Vagina (tissue), 2 donors: ENCODE data around the gene DYNLT1. TPM values are rescaled to one million over a fixed set of nuclear protein-coding genes. Genes with fewer than 3 reads are reported as not detected.
"Not testable (repeated sequence)": the region's sequence is repeated elsewhere in the genome, so short reads cannot be mapped to it uniquely, and the experiment has no call there.

Experiments
- DNase-seq, 2 donors: peaks; one replicate each; pipeline ENCODE4 v3.0.0-alpha.2; 2017; ENCODE audit errors: extremely low spot score in 2 of 2
- H3K27ac ChIP-seq: fragments of 200-600 bp; sonication (generic); one replicate; pipeline ENCODE4 v1.5.1; 2019
- H3K27me3 ChIP-seq: fragments of 200-600 bp; sonication (generic); one replicate; pipeline ENCODE4 v1.5.1; 2019
- H3K36me3 ChIP-seq, 2 donors: fragments of 200-600 bp; sonication (generic); one replicate each; pipeline ENCODE4 v1.5.1; 2017 to 2019
- H3K4me1 ChIP-seq: fragments of 200-600 bp; sonication (generic); one replicate; pipeline ENCODE4 v1.5.1; 2019
- H3K4me3 ChIP-seq, 2 donors: fragments of 200-600 bp; sonication (generic); 1 replicate in 1 of 2; 2 replicates in 1 of 2; pipeline ENCODE4 v1.5.1; 2016 to 2019
- H3K9me3 ChIP-seq: fragments of 200-600 bp; sonication (generic); one replicate; pipeline ENCODE4 v1.5.1; 2019
- CTCF ChIP-seq, 3 experiments: fragments of 450-650 bp in 2 of 3; fragments of 200-600 bp in 1 of 3; sonication (generic) in 1 of 3; IDR thresholded peaks; one replicate each; pipeline ENCODE4 v1.5.1; 2017 to 2019; ENCODE audit warnings: antibody characterized with exemption in 3 of 3, mild to moderate bottlenecking in 2 of 3, moderate library complexity in 2 of 3
- POLR2A ChIP-seq, 2 donors: fragments of 450-650 bp; IDR thresholded peaks; one replicate each; pipeline ENCODE4 v1.6.1; 2017; ENCODE audit warnings: antibody characterized with exemption in 2 of 2, mild to moderate bottlenecking in 2 of 2, moderate library complexity in 2 of 2
- POLR2AphosphoS5 ChIP-seq, 2 donors: sonication (generic); formaldehyde crosslinking; IDR thresholded peaks; one replicate each; pipeline ENCODE4 v1.9.0; 2017; ENCODE audit warnings: antibody characterized with exemption in 2 of 2, mild to moderate bottlenecking in 2 of 2, low read depth in 1 of 2; ENCODE audit not compliant: insufficient read depth in 1 of 2
- intact Hi-C: fragments of 100-400 bp; cut with DNase I; formaldehyde crosslinking; loops from one replicate; pipeline ENCODE4 v1.15.1; 2023
- total RNA-seq: library from RNA; depleted of rRNA; stranded (reverse); fragments of >200 nt; gene quantifications from one replicate; pipeline ENCODE4 v1.2.3, GENCODE V29; 2016

Gene DYNLT1
- total RNA-seq, 1 donor from 2014 or later: 65.8 TPM

GRCh38 chr6:158620963-158621693, 23.4 kb downstream of the DYNLT1 start:
- Histone ChIP-seq H3K9me3 (no peaks in the 10 kb centered on the region), H3K27me3 (no peaks in the 10 kb centered on the region), H3K27ac (no peak overlapping the region), H3K36me3 (peaks cover 0 to 14% of the 10 kb centered on the region in 2 donors), H3K4me1 (no peaks in the 10 kb centered on the region), H3K4me3 (no peak overlapping the region)
- intact Hi-C loops: no loop called here
- DNase-seq: peak in 1 of 2 donors; percentile 96
- TF ChIP-seq CTCF (IDR thresholded peaks at IDR 0.05): no peak
- TF ChIP-seq POLR2AphosphoS5 (IDR thresholded peaks at IDR 0.05; ENCODE audit: insufficient read depth in 1 of 2, low read depth in 1 of 2): no peak
- no peak for TF ChIP-seq POLR2A (IDR thresholded peaks at IDR 0.05)

DNA sequence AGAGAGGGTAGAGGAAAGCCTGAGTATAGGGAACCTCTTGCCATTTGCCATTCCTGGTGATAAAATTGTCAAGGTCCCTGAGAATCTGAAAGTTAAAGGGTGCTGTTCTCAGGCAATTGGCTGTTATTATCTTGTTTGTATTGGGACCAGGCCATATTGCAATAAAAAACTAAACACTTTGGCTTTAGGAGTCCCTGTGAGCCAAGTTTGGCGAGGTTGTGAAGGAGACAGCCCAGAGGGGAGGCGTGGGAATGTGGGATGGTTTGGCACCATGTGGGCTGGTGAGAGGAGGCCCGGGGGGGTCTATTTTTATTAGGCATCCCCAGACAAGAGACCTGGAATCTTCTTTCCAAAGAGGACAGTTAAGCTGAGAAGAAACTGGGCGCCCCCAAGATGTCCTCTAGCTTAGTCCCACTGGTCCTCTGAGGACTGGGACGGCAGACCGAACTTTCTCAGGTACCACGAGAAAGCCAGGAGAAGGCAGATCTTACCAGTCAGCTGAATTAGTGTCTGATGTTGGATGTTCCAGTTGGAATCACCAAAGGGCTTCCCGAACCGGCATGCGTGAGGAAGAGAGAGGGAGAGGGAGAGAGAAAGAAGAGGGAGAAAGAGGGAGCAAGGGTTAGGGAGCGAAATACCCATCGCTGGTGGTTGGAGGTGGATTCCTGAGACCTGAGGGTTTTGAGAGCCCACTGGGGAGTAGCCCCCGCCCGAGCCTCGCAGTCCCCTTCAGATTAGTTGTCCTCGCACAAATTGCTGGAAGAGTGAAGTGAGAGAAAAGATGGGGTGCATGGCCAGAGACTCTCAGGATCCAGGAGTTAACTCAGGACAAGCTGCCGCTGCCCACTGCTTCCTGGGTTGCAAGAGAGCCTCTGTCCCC, 24.4 kb downstream of the DYNLT1 start:
- H3K4me3 ChIP-seq: no peak overlapping the region

DNA sequence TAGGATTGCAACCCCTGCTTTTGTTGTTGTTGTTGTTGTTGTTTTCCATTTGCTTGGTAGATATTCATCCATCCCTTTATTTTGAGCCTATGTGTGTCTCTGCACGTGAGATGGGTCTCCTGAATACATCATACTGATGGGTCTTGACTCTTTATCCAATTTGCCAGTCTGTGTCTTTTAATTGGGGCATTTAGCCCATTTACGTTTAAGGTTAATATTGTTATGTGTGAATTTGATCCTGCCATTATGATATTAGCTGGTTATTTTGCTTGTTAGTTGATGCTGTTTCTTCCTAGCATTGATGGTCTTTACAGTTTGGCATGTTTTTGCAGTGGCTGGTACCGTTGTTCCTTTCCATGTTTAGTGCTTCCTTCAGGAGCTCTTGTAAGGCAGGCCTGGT, 26.3 kb downstream of the DYNLT1 start:
- DNase-seq, H3K4me1 ChIP-seq, H3K4me3 ChIP-seq, H3K9me3 ChIP-seq, H3K36me3 ChIP-seq, intact Hi-C loops, H3K27ac ChIP-seq, H3K27me3 ChIP-seq: not testable (repeated sequence)

More for the DNA sequence above, 24.4 kb downstream of the DYNLT1 start:
- H3K9me3 ChIP-seq: no peaks in the 10 kb centered on the region
- H3K27ac ChIP-seq: no peak overlapping the region
- H3K36me3 ChIP-seq: peaks cover 0 to 10% of the 10 kb centered on the region in 2 donors
- intact Hi-C loops: no loop called here
- no peaks in the 10 kb centered on the region for H3K27me3 ChIP-seq
- DNase-seq: no peak
- no peaks in the 10 kb centered on the region for H3K4me1 ChIP-seq
- no peak for TF ChIP-seq CTCF (IDR thresholded peaks at IDR 0.05)
- TF ChIP-seq POLR2AphosphoS5 (IDR thresholded peaks at IDR 0.05; ENCODE audit: insufficient read depth in 1 of 2, low read depth in 1 of 2): no peak
- TF ChIP-seq POLR2A (IDR thresholded peaks at IDR 0.05): no peak

DNA sequence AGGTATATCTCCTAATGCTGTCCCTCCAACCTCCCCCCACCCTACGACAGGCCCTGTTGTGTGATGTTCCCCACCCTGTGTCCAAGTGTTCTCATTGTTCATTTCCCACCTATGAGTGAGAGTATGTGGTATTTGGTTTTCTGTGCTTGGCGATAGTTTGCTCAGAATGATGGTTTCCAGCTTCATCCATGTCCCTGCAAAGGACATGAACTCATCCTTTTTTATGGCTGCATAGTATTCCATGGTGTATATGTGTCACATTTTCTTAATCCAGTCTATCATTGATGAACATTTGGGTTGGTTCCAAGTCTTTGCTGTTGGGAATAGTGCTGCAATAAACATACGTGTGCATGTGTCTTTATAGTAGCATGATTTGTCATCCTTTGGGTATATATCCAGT, 29.9 kb downstream of the DYNLT1 start:
- H3K9me3 ChIP-seq, intact Hi-C loops, DNase-seq, H3K27me3 ChIP-seq, H3K4me1 ChIP-seq, H3K27ac ChIP-seq, H3K4me3 ChIP-seq: not testable (repeated sequence)
- peaks cover 3 to 20% of the 10 kb centered on the region in 2 donors for H3K36me3 ChIP-seq

DNA sequence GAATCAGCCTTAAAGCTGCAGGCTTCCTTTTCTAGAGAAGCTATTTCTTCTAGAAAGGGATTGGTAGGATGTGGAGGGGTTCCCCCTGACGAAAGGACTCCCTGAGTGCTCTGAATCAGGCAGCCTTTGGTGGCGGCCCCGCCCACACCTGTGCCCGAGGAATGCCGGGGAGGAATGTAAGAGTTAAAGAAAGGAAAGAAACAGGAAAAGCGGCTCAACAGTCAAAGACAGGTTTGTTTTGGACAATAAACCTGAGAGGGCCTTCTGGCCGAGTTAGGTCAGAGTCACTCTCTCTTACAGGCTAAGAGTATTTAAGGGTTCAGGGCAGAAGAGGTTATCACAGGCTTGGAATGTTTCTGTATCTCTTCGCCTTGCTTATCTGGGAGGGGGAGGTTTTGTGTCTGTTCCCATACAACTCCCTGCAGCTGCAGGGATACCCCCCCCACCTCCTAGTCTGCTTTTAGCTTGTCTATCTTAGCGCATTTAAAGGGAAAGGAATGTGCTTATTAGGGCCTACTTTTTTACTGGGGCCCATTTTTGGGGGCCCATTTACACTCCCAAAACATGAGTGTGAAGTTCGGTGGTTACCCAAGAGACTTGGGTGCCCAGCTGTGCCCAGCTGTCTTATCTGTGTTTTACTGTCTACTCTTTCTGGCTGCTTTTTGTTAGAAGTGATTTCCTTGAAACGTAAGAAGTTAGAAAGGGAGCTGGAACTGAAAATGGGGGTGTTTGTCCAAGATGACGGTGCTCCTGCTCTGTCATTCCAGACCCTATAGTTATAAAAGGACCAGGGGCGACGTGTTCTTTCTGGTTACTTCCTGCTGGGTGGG, 32.8 kb downstream of the DYNLT1 start:
- intact Hi-C loops: no loop called here
- no peaks in the 10 kb centered on the region for H3K9me3 ChIP-seq
- H3K36me3 ChIP-seq: peaks cover 3 to 47% of the 10 kb centered on the region in 2 donors
- TF ChIP-seq POLR2AphosphoS5 (IDR thresholded peaks at IDR 0.05; ENCODE audit: insufficient read depth in 1 of 2, low read depth in 1 of 2) (no peak), CTCF (IDR thresholded peaks at IDR 0.05) (no peak), POLR2A (IDR thresholded peaks at IDR 0.05) (no peak)
- DNase-seq: no peak
- H3K4me3 ChIP-seq: no peak overlapping the region
- no peaks in the 10 kb centered on the region for H3K4me1 ChIP-seq
- no peak overlapping the region for H3K27ac ChIP-seq
- H3K27me3 ChIP-seq: no peaks in the 10 kb centered on the region
